Caco-2 (cell line): ENCODE data around the gene TTC7B. TPM values are rescaled to one million over a fixed set of nuclear protein-coding genes. Genes with fewer than 3 reads are reported as not detected.

Experiments used
- BruUV-seq: library from RNA; stranded (reverse); fragments of 400-500 nt; replicated peaks from 2 replicates; lab custom pipeline; 2021; lab: Mats Ljungman, UMichigan
- CTCF ChIA-PET: fragments of 300-600 bp; sonication (Branson Sonifier 250); formaldehyde crosslinking; loops from one replicate; lab custom pipeline; 2022; ENCODE audit warnings: antibody characterized with exemption; lab: Charles Lee
- POLR2A ChIA-PET: fragments of 300-600 bp; sonication (Branson Sonifier 250); formaldehyde crosslinking; loops from one replicate; lab custom pipeline; 2022; ENCODE audit warnings: antibody characterized with exemption; lab: Charles Lee
- DNase-seq, 2 experiments: peaks; one replicate each; pipeline versions ENCODE4 v3.0.0 to v3.0.0-alpha.2; 2020 to 2022
- H3K27me3 ChIP-seq: replicated peaks from 2 replicates; pipeline ENCODE4 v1.6.0; 2011; ENCODE audit warnings: low read length; ENCODE audit not compliant: control insufficient read depth, insufficient read depth
- H3K36me3 ChIP-seq: 2 replicates; pipeline ENCODE4 v1.5.1; 2011; ENCODE audit warnings: low read length; ENCODE audit not compliant: control insufficient read depth, insufficient read depth
- H3K4me1 ChIP-seq: fragments of 250-450 bp; sonication (Bioruptor Pico); 2 replicates; pipeline ENCODE4 v1.5.1; 2020; ENCODE audit warnings: mild to moderate bottlenecking
- H3K4me3 ChIP-seq: 2 replicates; pipeline ENCODE4 v1.5.1; 2011; ENCODE audit warnings: low read depth, mild to moderate bottlenecking, control low read depth, low read length
- H3K9me3 ChIP-seq: fragments of 250-450 bp; sonication (Bioruptor Pico); 2 replicates; pipeline ENCODE4 v1.5.1; 2020; ENCODE audit warnings: mild to moderate bottlenecking, moderate library complexity
- H3K27ac Mint-ChIP-seq: one replicate; pipeline ENCODE4 v1.8.0; 2022; ENCODE audit warnings: mixed read lengths; ENCODE audit not compliant: unreplicated experiment
- H3K27me3 Mint-ChIP-seq: one replicate; pipeline ENCODE4 v1.8.0; 2022; ENCODE audit warnings: mixed read lengths; ENCODE audit not compliant: insufficient read depth, unreplicated experiment
- H3K36me3 Mint-ChIP-seq: one replicate; pipeline ENCODE4 v1.8.0; 2022; ENCODE audit warnings: mild to moderate bottlenecking, mixed read lengths; ENCODE audit not compliant: insufficient read depth, unreplicated experiment
- H3K4me1 Mint-ChIP-seq: one replicate; pipeline ENCODE4 v1.8.0; 2022; ENCODE audit warnings: low read depth, mixed read lengths; ENCODE audit not compliant: unreplicated experiment
- H3K4me3 Mint-ChIP-seq: one replicate; pipeline ENCODE4 v1.8.0; 2022; ENCODE audit warnings: mild to moderate bottlenecking, moderate library complexity, mixed read lengths; ENCODE audit not compliant: unreplicated experiment
- H3K9me3 Mint-ChIP-seq: one replicate; pipeline ENCODE4 v1.8.0; 2022; ENCODE audit warnings: mixed read lengths; ENCODE audit not compliant: unreplicated experiment
- CTCF ChIP-seq, 2 experiments: fragments of 200-600 bp in 1 of 2; IDR thresholded peaks; 1 replicate in 1 of 2; 2 replicates in 1 of 2; pipeline versions ENCODE4 v1.5.1 to v1.8.0; 2011 to 2022; ENCODE audit warnings: antibody characterized with exemption in 1 of 2, control low read depth in 1 of 2, inconsistent platforms in 1 of 2, low read depth in 1 of 2, low read length in 1 of 2, mild to moderate bottlenecking in 1 of 2, moderate library complexity in 1 of 2; ENCODE audit not compliant: insufficient read depth in 1 of 2, severe bottlenecking in 1 of 2, unreplicated experiment in 1 of 2
- intact Hi-C: fragments of 100-400 bp; cut with micrococcal nuclease; formaldehyde crosslinking; loops from one replicate; pipeline ENCODE4 v1.10.0; 2022; ENCODE audit not compliant: unreplicated experiment
- total RNA-seq: library from RNA; stranded (reverse); gene quantifications from 2 replicates; pipeline ENCODE4 v1.2.3, GENCODE V29; 2022

Gene TTC7B
- total RNA-seq, 1 experiment from 2014 or later = 28.5 TPM

GRCh38 chr14:90851327-90852036, 35.3 kb upstream of the TTC7B start:
- H3K27me3 ChIP-seq = no peaks in the 10 kb centered on the region
- TF ChIP-seq CTCF (IDR thresholded peaks at IDR 0.05; ENCODE audit: insufficient read depth in 1 of 2, low read depth in 1 of 2, low read length in 1 of 2, severe bottlenecking in 1 of 2, unreplicated experiment in 1 of 2) = no peak
- peaks cover 6% of the 10 kb centered on the region for H3K4me1 Mint-ChIP-seq
- BruUV-seq = no TSS peak
- H3K4me1 ChIP-seq = no peaks in the 10 kb centered on the region; the same call in 1 of the 2 replicates
- H3K9me3 Mint-ChIP-seq = no peaks in the 10 kb centered on the region
- CTCF ChIA-PET = no interaction called here
- no peak overlapping the region for H3K4me3 ChIP-seq
- no peak overlapping the region for H3K4me3 Mint-ChIP-seq
- intact Hi-C loops = no loop called here
- no peaks in the 10 kb centered on the region for H3K36me3 ChIP-seq
- no peaks in the 10 kb centered on the region for H3K9me3 ChIP-seq
- POLR2A ChIA-PET = no interaction called here
- no peaks in the 10 kb centered on the region for H3K36me3 Mint-ChIP-seq
- no peaks in the 10 kb centered on the region for H3K27me3 Mint-ChIP-seq
- no peak overlapping the region for H3K27ac Mint-ChIP-seq
- no peak for DNase-seq

- no peak overlapping the region for H3K4me3 ChIP-seq
- Mint-ChIP-seq H3K4me1 (peaks cover 6% of the 10 kb centered on the region), H3K27me3 (no peaks in the 10 kb centered on the region), H3K36me3 (no peaks in the 10 kb centered on the region), H3K27ac (no peak overlapping the region), H3K4me3 (no peak overlapping the region), H3K9me3 (no peaks in the 10 kb centered on the region)
- intact Hi-C loops = no loop called here
- H3K36me3 ChIP-seq = no peaks in the 10 kb centered on the region
- CTCF ChIA-PET = no interaction called here
- BruUV-seq = no TSS peak
- no peaks in the 10 kb centered on the region for H3K9me3 ChIP-seq
- no peak for DNase-seq
- no peaks in the 10 kb centered on the region for H3K27me3 ChIP-seq
- no peaks in the 10 kb centered on the region; the same call in 1 of the 2 replicates for H3K4me1 ChIP-seq
- TF ChIP-seq CTCF (IDR thresholded peaks at IDR 0.05; ENCODE audit: insufficient read depth in 1 of 2, low read depth in 1 of 2, low read length in 1 of 2, severe bottlenecking in 1 of 2, unreplicated experiment in 1 of 2) = no peak
- POLR2A ChIA-PET = no interaction called here
These were observed 34.3 kb upstream of the TTC7B start for GRCh38 chr14:90850487-90850886.

- Histone ChIP-seq H3K4me1 (no peaks in the 10 kb centered on the region; the same call in 1 of the 2 replicates), H3K4me3 (no peak overlapping the region), H3K27me3 (no peaks in the 10 kb centered on the region), H3K36me3 (no peaks in the 10 kb centered on the region), H3K9me3 (no peaks in the 10 kb centered on the region)
- Mint-ChIP-seq H3K9me3 (no peaks in the 10 kb centered on the region), H3K36me3 (no peaks in the 10 kb centered on the region), H3K4me1 (peaks cover 6% of the 10 kb centered on the region), H3K27me3 (no peaks in the 10 kb centered on the region), H3K27ac (no peak overlapping the region), H3K4me3 (no peak overlapping the region)
- intact Hi-C loops = no loop called here
- DNase-seq = no peak
- no TSS peak for BruUV-seq
- no peak for TF ChIP-seq CTCF (IDR thresholded peaks at IDR 0.05; ENCODE audit: insufficient read depth in 1 of 2, low read depth in 1 of 2, low read length in 1 of 2, severe bottlenecking in 1 of 2, unreplicated experiment in 1 of 2)
- CTCF ChIA-PET = no interaction called here
- POLR2A ChIA-PET = no interaction called here
These were observed 33.7 kb upstream of the TTC7B start for GRCh38 chr14:90849787-90850444.
